C4-2B (cell line): ENCODE measurements around the gene TLDC2.

Experiments used
- ZFX ChIP-seq: fragments of 450-650 bp; IDR thresholded peaks from 2 replicates; pipeline ENCODE4 v1.6.1; 2017
- TF ChIP-seq, protein P1 (sequence below): fragments of 450-650 bp; conservative IDR thresholded peaks from 2 replicates; pipeline ENCODE4 v1.5.1; 2017; ENCODE audit warnings: mild to moderate bottlenecking

DNA sequence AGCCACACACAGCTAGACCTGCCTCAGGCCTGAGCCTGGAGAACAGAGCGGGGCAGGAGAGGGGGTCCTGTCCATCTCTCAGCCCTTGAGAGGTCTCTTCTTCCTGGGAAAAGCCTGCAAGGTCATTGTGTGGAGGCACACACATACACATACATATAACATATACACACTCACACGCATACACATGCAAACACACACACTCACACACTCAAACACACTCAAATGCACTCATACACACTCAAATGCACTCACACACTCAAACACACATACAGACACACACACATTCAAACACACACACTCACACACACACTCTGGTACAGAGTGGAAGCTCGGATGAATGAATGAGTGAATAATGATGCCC lies 515 bp downstream of the TLDC2 start:
- no peak for TF ChIP-seq ZFX
- TF ChIP-seq, protein P1, sequence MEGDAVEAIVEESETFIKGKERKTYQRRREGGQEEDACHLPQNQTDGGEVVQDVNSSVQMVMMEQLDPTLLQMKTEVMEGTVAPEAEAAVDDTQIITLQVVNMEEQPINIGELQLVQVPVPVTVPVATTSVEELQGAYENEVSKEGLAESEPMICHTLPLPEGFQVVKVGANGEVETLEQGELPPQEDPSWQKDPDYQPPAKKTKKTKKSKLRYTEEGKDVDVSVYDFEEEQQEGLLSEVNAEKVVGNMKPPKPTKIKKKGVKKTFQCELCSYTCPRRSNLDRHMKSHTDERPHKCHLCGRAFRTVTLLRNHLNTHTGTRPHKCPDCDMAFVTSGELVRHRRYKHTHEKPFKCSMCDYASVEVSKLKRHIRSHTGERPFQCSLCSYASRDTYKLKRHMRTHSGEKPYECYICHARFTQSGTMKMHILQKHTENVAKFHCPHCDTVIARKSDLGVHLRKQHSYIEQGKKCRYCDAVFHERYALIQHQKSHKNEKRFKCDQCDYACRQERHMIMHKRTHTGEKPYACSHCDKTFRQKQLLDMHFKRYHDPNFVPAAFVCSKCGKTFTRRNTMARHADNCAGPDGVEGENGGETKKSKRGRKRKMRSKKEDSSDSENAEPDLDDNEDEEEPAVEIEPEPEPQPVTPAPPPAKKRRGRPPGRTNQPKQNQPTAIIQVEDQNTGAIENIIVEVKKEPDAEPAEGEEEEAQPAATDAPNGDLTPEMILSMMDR, result no peak
